NCI-H146 (cell line): Measurements from ENCODE around the gene GPR3.

Experiments
- DNase-seq: peaks from one replicate; lab custom pipeline; 2025; lab: John Stamatoyannopoulos, UW

GPR3 gene

GRCh38 chr1:27358928-27359313, 33.5 kb upstream of the GPR3 start:
- no peak for DNase-seq

- DNase-seq = no peak
These were observed 32.6 kb upstream of the GPR3 start for GRCh38 chr1:27359822-27360158.

GRCh38 chr1:27360159-27361043, 32.0 kb upstream of the GPR3 start:
- no peak for DNase-seq

GRCh38 chr1:27361044-27361402, 31.4 kb upstream of the GPR3 start:
- no peak for DNase-seq

GRCh38 chr1:27361553-27361952, 30.9 kb upstream of the GPR3 start:
- DNase-seq = no peak

GRCh38 chr1:27363766-27364695, 28.4 kb upstream of the GPR3 start:
- no peak for DNase-seq

- no peak for DNase-seq
These were observed 27.6 kb upstream of the GPR3 start for GRCh38 chr1:27364696-27365371.

GRCh38 chr1:27365372-27366112, 26.9 kb upstream of the GPR3 start:
- DNase-seq = peak; percentile 79

- peak; percentile 66 for DNase-seq
These were observed 26.4 kb upstream of the GPR3 start for GRCh38 chr1:27366113-27366410.

- DNase-seq = peak; percentile 65
These were observed 25.8 kb upstream of the GPR3 start, which contains the start of gene MAP3K6 for GRCh38 chr1:27366411-27367159. Gene MAP3K6, minus strand, starts transcription at chr1:27366961. Its CDS starts 364 bp downstream, at chr1:27366597.

GRCh38 chr1:27367160-27367650, 25.2 kb upstream of the GPR3 start:
- no peak for DNase-seq

GRCh38 chr1:27368869-27369582, 23.4 kb upstream of the GPR3 start:
- DNase-seq = no peak

- DNase-seq = no peak
These were observed 20.2 kb upstream of the GPR3 start for GRCh38 chr1:27372022-27372807.

GRCh38 chr1:27372808-27373690, 19.4 kb upstream of the GPR3 start:
- no peak for DNase-seq

- DNase-seq = no peak
These were observed 17.9 kb upstream of the GPR3 start, which contains the start of gene FCN3 for GRCh38 chr1:27374362-27375086. Gene FCN3, minus strand, starts transcription at chr1:27374824. Its CDS starts 6 bp downstream, at chr1:27374818.

- DNase-seq = peak; percentile 1
These were observed 14.5 kb upstream of the GPR3 start for GRCh38 chr1:27377760-27378495.

GRCh38 chr1:27379564-27380122, 12.8 kb upstream of the GPR3 start:
- DNase-seq = no peak
